Fibroblast of villous mesenchyme (primary cell): ENCODE measurements around the gene PNPLA8. TPM values are rescaled to one million over a fixed set of nuclear protein-coding genes. Genes with fewer than 3 reads are reported as not detected.

ENCODE experiments used
- DNase-seq: peaks from one replicate; pipeline ENCODE4 v3.0.0-alpha.2; 2010; ENCODE audit warnings: low read depth
- H3K4me3 ChIP-seq: 2 replicates; pipeline ENCODE4 v1.5.1; 2011; ENCODE audit warnings: low read depth, mild to moderate bottlenecking, low read length
- total RNA-seq: library from RNA; depleted of rRNA; stranded (reverse); fragments of >200 nt; gene quantifications from 2 replicates; pipeline ENCODE4 v1.2.3, GENCODE V29; 2012
- TF ChIP-seq, protein P1 (sequence below): IDR thresholded peaks from 2 replicates; pipeline ENCODE4 v1.5.1; 2012; ENCODE audit warnings: low read depth, mild to moderate bottlenecking, low read length; ENCODE audit not compliant: insufficient read depth

PNPLA8 gene, protein sequence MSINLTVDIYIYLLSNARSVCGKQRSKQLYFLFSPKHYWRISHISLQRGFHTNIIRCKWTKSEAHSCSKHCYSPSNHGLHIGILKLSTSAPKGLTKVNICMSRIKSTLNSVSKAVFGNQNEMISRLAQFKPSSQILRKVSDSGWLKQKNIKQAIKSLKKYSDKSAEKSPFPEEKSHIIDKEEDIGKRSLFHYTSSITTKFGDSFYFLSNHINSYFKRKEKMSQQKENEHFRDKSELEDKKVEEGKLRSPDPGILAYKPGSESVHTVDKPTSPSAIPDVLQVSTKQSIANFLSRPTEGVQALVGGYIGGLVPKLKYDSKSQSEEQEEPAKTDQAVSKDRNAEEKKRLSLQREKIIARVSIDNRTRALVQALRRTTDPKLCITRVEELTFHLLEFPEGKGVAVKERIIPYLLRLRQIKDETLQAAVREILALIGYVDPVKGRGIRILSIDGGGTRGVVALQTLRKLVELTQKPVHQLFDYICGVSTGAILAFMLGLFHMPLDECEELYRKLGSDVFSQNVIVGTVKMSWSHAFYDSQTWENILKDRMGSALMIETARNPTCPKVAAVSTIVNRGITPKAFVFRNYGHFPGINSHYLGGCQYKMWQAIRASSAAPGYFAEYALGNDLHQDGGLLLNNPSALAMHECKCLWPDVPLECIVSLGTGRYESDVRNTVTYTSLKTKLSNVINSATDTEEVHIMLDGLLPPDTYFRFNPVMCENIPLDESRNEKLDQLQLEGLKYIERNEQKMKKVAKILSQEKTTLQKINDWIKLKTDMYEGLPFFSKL
- 24.8 and 34.1 TPM in 2 replicates for total RNA-seq

DNA sequence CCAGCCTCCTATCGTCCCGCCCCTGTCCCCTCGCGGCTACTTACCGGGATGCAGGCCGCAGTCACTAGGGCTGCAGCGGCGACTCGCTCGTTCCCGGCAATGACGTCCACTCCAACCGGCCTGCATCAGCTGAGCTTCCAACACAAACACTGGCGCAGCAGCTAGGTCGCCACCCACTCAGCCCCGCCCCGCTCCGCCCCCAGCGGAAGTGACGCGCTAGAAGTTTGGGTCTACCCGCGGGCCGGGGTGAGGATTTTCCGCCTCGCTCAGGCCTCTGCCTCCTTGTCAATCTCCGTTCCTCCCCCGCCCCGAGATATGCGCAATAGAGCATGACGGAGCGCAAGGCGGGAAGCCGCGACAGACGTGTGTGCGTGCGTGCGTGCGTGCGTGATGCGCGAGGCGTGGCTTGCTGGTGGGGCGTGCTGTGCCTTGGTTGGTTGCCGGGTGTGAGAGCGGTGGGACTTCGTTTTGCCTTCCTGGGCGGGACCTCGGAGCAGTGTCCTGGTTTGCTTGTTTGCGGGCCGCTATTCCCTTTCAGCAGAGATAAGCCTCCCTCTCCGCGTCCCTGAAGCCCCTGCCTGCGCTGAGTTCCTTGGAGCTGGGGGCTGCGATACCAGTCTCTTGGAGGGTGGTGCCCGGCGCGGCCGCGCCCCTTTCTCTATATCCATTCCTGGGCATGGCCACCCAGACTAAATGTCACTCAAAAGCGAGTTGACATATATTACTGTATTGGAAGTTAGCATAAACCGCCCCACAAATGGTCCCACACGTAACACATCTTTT, at the start of gene PNPLA8:
TSS of gene PNPLA8 (minus strand) at position 151 of the 783 bp plus-strand sequence. CDS start 10,644 bp downstream, outside the sequence.
- TF ChIP-seq, protein P1, sequence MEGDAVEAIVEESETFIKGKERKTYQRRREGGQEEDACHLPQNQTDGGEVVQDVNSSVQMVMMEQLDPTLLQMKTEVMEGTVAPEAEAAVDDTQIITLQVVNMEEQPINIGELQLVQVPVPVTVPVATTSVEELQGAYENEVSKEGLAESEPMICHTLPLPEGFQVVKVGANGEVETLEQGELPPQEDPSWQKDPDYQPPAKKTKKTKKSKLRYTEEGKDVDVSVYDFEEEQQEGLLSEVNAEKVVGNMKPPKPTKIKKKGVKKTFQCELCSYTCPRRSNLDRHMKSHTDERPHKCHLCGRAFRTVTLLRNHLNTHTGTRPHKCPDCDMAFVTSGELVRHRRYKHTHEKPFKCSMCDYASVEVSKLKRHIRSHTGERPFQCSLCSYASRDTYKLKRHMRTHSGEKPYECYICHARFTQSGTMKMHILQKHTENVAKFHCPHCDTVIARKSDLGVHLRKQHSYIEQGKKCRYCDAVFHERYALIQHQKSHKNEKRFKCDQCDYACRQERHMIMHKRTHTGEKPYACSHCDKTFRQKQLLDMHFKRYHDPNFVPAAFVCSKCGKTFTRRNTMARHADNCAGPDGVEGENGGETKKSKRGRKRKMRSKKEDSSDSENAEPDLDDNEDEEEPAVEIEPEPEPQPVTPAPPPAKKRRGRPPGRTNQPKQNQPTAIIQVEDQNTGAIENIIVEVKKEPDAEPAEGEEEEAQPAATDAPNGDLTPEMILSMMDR, result no peak
- peak within 1 kb of the TSS; percentile 92 for H3K4me3 ChIP-seq

DNA sequence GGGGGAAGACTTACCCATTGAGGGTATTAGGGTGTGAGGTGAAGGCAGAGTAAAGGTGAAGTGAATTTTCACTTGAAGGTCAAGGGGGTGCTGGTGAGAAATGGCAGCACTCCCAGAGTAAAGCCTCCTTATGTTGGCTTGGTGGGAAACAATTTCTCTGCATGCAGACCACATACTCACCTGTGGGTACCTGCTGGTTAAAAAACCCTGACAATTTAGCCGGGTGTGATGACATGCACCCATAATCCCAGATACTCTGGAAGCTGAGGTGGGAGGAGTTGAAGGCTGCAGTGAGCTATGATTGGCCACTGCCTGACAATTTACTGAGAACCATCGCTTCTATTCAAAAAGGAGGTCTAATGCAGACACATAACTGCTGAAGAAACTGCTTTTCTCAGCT, 49.2 kb upstream of the PNPLA8 start:
- TF ChIP-seq, protein P1, result no peak
- no peak for DNase-seq
- no peak overlapping the region for H3K4me3 ChIP-seq

More for the DNA sequence above, at the start of gene PNPLA8:
- peak; percentile 100 for DNase-seq

DNA sequence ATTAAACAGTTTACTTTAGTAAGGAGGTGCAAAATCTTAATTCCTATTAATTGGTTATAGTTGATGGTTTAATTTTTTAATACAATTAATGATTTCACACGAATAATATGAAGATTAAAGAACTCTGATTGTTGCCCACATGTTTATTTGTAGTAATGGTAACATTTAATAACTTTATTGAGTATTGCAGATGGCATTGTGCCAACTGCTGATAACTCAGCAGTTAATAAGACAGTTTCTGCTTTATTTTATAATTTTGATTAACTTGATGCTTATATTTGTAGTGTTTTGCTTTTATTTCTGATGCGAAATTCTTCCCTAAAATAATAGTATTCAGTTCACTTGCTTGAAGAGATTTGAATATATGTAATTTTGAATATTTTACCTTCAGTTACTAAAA, 46.5 kb upstream of the PNPLA8 start:
- no peak for DNase-seq
- H3K4me3 ChIP-seq, result no peak overlapping the region
- TF ChIP-seq, protein P1, result no peak

DNA sequence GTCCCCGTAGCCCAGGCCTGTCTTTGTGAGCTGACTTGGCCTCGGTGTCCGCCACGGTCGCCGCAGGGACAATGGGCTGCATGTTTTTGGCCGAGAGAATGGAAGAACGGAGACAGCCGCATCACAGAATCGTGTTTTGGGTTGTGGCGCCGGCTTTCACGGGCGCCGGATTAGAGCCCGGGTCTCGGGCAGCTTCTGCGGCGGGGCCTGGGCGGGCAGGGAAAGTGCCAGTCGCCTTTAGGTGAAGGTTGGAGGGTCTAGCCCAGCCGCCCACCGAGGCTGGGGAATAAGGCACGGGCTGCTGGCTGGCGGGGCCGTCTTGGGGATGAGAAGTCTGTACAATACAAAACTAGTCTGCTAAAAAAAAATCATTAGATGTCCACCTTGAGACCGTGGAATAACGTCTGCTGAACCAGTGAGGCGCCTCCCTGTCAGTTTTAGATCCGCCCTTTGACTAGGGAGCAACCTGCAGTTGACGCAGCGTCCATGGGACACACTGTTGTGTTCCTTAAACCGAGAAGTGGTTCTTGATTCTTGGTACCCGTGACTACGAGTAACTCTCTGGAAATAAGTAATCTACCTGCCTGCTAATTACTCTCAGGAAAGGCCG, 44.3 kb upstream of the PNPLA8 start:
- H3K4me3 ChIP-seq, result peak overlapping the region; percentile 98
- peak; percentile 65 for DNase-seq
- TF ChIP-seq, protein P1, result no peak

DNA sequence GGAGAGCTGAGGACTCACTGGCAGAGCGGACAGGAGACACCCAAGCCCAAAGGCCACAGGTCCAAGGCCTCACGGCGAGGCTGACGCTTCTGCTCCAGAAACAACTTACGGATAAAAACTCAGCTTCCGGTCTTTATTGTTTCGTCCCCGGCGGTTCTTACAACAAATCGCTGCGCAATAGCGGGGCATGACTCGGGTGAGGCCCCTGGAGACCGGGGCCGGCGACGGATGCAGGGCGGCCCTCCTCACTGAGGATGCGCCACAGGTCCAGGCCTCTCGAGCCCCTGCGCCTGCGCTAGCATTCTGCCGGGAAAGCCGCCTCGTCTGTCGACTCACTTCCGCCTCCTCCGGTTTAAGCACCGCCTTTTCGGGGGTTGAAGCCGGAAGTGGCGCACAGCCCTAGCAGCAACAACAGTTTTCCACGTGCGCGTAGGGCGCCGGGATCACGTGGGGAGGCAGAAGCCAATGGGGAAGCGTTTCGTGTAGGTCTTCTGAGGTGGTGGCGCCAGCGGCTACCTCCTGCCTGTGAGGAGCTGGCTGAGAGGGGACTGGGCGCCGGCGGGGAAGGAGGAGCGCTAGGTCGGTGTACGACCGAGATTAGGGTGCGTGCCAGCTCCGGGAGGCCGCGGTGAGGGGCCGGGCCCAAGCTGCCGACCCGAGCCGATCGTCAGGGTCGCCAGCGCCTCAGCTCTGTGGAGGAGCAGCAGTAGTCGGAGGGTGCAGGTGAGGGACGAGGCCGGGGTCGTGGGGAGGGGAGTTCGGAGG, 43.6 kb upstream of the PNPLA8 start, which contains the start of the genes DNAJB9 and THAP5:
TSS of gene DNAJB9 (plus strand) at position 494 of the 765 bp plus-strand sequence. CDS start 1,853 bp downstream, outside the sequence.
TSS of gene THAP5 (minus strand) at position 326 of the 765 bp plus-strand sequence. CDS start at position 189, 137 bp downstream.
- TF ChIP-seq, protein P1, result no peak
- DNase-seq, result peak; percentile 100
- peak within 1 kb of the TSS; percentile 98 for H3K4me3 ChIP-seq
